ENCODE results near the gene RAB38.

The RAB38 gene

GRCh38 chr11:88174709-88175568 is at the start of gene RAB38:
TSS of gene RAB38 (minus strand) at chr11:88175443. CDS start at chr11:88175384, 59 bp downstream.
- DNase-seq: peak; percentile 73

DNA sequence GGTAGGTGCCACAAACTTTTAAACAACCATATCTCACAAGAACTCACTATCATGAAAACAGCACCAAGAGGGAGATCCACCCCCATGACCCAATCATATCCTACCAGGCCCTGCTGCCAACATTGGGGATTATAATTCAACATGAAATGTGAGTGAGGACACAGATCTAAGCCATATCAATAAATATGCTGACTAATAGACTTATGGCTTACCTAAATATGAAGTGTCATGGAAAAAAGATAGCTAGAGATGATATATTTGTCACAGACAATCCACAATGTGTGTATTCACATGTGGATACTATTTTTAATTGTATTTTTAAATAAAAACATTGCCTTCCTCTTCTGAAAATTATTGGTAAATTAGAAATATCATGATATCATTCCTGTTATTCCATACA is 38.2 kb upstream of the RAB38 start:
- DNase-seq: no peak

- no peak for DNase-seq
These were observed 37.1 kb upstream of the RAB38 start for GRCh38 chr11:88212300-88212699.

DNA sequence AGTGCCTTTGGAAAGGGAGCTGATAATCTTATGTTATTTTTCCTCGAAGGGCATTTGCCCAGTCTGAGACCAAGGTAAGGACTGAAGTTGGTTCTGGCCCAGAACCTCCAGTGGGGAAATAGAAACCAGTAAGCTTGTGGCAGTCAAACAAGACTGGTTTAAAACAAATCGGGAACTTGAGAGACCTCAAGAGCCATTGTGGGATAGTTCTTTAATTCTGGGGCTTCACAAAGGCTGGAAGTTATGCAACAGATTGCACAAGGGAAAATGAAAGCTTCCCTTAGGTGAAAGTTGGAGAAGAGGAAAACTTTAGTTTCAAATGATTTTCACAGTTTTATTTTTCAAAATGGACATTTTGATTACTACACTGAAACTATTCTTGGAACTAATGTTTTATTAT is 33.5 kb upstream of the RAB38 start:
- no peak for DNase-seq

- peak; percentile 56 for DNase-seq
These were observed 31.5 kb upstream of the RAB38 start for GRCh38 chr11:88206751-88207150.

DNA sequence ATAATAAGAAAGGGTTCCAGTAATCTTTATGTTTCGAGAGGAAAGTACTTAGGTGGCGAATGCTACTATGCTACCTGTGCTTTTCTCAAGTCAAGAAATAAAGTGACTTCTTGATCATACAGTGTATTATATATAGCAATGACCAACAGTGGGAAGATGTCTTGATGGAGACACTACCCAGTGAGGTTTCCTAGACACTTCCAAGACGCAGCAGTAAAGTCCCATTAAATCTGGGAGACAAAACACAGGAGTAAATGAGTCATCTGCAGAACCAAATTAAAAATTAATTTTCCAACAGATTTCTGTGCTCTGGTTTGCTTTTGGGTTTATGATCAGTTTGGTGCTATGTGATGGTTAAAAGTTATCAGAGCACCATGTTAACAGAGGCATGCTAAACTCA is 29.1 kb upstream of the RAB38 start:
- no peak for DNase-seq

GRCh38 chr11:88203604-88204003 is 28.4 kb upstream of the RAB38 start:
- no peak for DNase-seq

- no peak for DNase-seq
These were observed 27.3 kb upstream of the RAB38 start for GRCh38 chr11:88202498-88202897.

- no peak for DNase-seq
These were observed 21.1 kb upstream of the RAB38 start for GRCh38 chr11:88196393-88196792.

DNA sequence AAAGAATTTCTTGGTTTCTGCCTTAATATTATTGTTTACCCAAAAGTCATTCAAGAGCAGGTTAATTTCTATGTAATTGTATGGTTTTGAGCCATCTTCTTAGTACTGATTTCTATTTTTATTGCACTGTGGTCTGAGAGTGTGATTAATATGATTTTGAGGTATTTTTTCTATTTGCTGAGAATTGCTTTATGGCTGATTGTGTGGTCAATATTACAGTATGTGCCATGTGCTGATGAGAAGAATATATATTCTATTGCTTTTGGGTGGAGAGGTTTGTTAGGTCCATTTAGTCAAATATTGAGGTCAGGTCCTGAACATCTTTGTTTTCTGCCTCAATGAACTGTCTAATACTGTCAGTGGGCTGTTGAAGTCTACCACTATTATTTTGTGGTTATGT is 20.7 kb upstream of the RAB38 start:
- DNase-seq: no peak

DNA sequence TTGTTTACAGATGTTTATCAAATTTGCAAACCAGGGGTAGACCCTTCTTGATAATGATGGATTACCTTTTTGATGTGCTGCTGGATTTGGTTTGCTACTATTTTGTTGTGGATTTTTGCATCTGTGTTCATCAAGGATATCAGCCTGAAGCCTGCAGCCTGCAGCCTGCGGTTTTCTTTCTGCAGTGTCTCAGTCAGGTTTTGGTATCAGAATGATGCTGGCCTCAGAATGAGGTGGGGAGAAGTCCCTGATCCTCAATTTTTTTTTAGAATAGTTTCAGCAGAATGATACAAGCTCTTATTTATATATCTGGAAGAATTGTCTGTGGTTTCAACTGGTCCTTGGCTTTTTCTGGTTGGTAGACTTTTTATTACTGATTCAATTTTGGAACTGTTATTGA is 19.7 kb upstream of the RAB38 start:
- peak; percentile 43 for DNase-seq

- DNase-seq: no peak
These were observed 18.0 kb upstream of the RAB38 start for GRCh38 chr11:88193278-88193677.

GRCh38 chr11:88188932-88189253 is 13.7 kb upstream of the RAB38 start:
- DNase-seq: no peak

DNA sequence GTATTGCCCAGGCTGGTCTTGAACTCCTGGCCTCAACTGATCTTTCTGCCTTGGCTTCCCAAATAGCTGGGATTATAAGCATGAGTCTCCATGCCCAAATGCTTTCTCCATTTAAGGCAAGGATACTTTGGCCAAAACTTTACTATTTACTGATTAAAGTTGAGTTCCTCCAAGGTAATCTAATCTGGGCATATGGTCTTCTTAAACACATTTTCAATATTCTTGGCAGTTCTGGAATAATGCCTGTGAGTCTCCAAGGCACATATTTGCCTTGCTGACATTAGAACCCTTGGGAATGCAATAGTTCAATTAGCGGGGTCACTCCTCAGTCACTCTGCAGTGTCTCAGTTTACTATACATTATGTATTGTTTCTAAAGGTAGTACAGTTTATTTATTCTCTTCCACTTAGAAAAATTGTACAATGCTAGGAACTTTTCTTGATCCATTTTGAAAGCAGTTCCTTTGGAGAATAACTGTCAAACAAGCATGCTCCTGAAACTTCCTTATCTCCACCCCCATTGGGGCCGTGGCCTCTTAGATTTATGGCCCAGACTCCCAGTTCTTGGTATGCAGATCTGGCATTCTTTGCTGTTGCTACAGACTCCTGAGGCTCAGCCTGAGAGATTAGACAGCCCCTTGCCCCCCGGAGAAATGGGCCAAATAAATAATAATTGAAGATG is 13.1 kb upstream of the RAB38 start:
- no peak for DNase-seq

DNA sequence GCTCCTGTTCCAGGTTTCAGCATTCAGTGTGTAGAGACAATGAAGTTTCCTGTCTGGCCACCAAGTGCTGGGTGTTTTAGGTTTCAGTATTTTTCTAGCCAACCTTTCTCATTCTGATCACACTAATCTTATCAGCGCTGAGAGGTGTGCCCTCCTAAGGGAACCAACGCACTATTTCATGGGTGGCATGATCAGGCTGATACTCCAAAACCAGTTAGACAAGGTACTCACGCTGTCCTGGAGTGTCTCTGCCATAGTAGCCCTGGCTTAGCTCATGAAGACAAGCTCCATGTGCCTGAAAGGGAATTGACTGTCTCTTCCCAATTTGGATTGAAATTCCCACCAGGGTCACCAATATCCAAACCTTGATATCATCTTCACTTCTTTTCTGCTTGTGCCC is 8.0 kb upstream of the RAB38 start:
- DNase-seq: no peak

- DNase-seq: no peak
These were observed 6.5 kb upstream of the RAB38 start for GRCh38 chr11:88181776-88182175.

DNA sequence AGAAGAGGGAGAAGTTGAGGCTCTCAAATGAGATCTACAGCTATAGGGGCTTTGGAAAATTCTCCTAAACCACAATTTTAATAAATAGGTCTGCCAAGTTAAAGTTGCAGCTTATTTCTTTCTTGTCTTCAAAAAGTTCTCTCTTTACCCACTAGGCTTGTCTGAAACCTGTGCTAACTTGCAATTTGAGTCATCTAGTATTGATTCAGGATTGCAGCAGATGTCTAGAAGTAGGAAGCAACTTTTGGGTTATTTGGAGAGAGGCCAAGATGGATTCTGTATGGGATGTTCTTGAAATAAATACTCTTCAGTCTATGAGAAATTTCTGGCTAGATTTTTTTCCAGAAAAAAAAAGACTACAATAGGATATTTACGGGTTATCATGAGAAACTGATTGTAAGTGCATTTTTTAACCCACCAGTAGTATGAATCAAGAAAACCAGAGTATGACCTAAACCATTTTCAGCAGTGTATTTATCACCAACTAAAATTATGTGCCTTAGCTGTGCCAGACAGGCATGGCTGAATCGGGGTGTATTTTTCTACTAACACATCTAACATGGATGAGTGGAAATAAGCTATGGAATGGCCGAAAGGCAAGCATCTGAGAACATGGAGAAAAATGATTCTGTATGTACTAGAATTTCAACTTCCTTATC is 4.9 kb upstream of the RAB38 start:
- DNase-seq: peak; percentile 80

GRCh38 chr11:88179141-88179540 is 3.9 kb upstream of the RAB38 start:
- DNase-seq: peak; percentile 91

- DNase-seq: peak; percentile 48
These were observed 2.9 kb upstream of the RAB38 start for GRCh38 chr11:88178191-88178590.

GRCh38 chr11:88175569-88176075 is 379 bp upstream of the RAB38 start:
- DNase-seq: no peak

GRCh38 chr11:88173956-88174355 is 1.3 kb downstream of the RAB38 start:
- no peak for DNase-seq

GRCh38 chr11:88171982-88172381 is 3.3 kb downstream of the RAB38 start:
- DNase-seq: no peak

DNA sequence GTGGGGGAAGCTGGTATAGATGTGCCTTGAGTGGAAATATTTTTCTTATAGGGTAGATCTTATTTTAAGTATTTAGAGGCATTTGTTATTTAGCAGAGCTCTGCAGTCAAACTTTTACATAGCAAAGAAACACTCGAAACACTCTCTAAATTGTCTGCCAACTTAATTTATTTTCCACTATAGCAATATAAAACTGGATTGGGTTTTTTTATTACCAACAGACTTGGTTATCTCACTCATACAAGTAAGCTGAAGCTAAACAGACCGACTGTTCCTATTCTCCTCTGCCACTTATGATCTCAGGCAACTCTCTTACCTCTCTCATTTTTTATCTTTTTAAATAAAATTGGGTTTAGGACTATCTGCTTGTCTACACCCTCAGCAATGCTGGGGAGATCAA is 4.6 kb downstream of the RAB38 start:
- DNase-seq: no peak

- no peak for DNase-seq
These were observed 5.4 kb downstream of the RAB38 start for GRCh38 chr11:88169881-88170280.
